ENCODE measurements around the gene PICK1.
"Not testable (repeated sequence)": the region's sequence is repeated elsewhere in the genome, so short reads cannot be mapped to it uniquely, and the experiment has no call there.

PICK1 gene

GRCh38 chr22:38072322-38073149 is 15.3 kb downstream of the PICK1 start:
- no peaks in the 10 kb centered on the region for H3K9me3 Mint-ChIP-seq
- H3K27ac Mint-ChIP-seq: no peak overlapping the region
- H3K36me3 Mint-ChIP-seq (ENCODE audit: low read depth): peaks cover 87% of the 10 kb centered on the region

GRCh38 chr22:38073150-38074130 is 16.2 kb downstream of the PICK1 start:
- H3K27ac Mint-ChIP-seq: no peak overlapping the region
- H3K36me3 Mint-ChIP-seq (ENCODE audit: low read depth): peaks cover 79% of the 10 kb centered on the region
- H3K4me3 Mint-ChIP-seq: no peak overlapping the region
- no peaks in the 10 kb centered on the region for H3K4me1 Mint-ChIP-seq (ENCODE audit: low read depth)
- peaks cover 4% of the 10 kb centered on the region for H3K27me3 Mint-ChIP-seq
- H3K9me3 Mint-ChIP-seq: no peaks in the 10 kb centered on the region
- intact Hi-C loops (cut with micrococcal nuclease): no loop called here

More at GRCh38 chr22:38072322-38073149, 15.3 kb downstream of the PICK1 start:
- Mint-ChIP-seq H3K4me3 (no peak overlapping the region), H3K4me1 (ENCODE audit: low read depth) (no peaks in the 10 kb centered on the region), H3K27me3 (no peaks in the 10 kb centered on the region)
- intact Hi-C loops (cut with micrococcal nuclease): no loop called here

- intact Hi-C loops (cut with micrococcal nuclease): no loop called here
- Mint-ChIP-seq H3K9me3 (no peaks in the 10 kb centered on the region), H3K36me3 (ENCODE audit: low read depth) (peaks cover 69% of the 10 kb centered on the region), H3K4me1 (ENCODE audit: low read depth) (no peaks in the 10 kb centered on the region), H3K27ac (no peak overlapping the region), H3K4me3 (no peak overlapping the region), H3K27me3 (peaks cover 14% of the 10 kb centered on the region)
These were observed 17.2 kb downstream of the PICK1 start for GRCh38 chr22:38074181-38075104.

- H3K36me3 Mint-ChIP-seq (ENCODE audit: low read depth): peaks cover 61% of the 10 kb centered on the region
- no peaks in the 10 kb centered on the region for H3K4me1 Mint-ChIP-seq (ENCODE audit: low read depth)
- peaks cover 22% of the 10 kb centered on the region for H3K27me3 Mint-ChIP-seq
- H3K9me3 Mint-ChIP-seq: no peaks in the 10 kb centered on the region
- H3K27ac Mint-ChIP-seq: no peak overlapping the region
- no peak overlapping the region for H3K4me3 Mint-ChIP-seq
- intact Hi-C loops (cut with micrococcal nuclease): no loop called here
These were observed 18.1 kb downstream of the PICK1 start for GRCh38 chr22:38075105-38075825.

- Mint-ChIP-seq H3K27ac (no peak overlapping the region), H3K4me1 (ENCODE audit: low read depth) (no peaks in the 10 kb centered on the region), H3K9me3 (no peaks in the 10 kb centered on the region), H3K27me3 (peaks cover 29% of the 10 kb centered on the region), H3K4me3 (no peak overlapping the region), H3K36me3 (ENCODE audit: low read depth) (peaks cover 54% of the 10 kb centered on the region)
- intact Hi-C loops (cut with micrococcal nuclease): no loop called here
These were observed 18.8 kb downstream of the PICK1 start for GRCh38 chr22:38075961-38076360.

GRCh38 chr22:38077096-38077495 is 19.9 kb downstream of the PICK1 start:
- H3K4me3 Mint-ChIP-seq: no peak overlapping the region
- H3K4me1 Mint-ChIP-seq (ENCODE audit: low read depth): peaks cover 5% of the 10 kb centered on the region
- peaks cover 38% of the 10 kb centered on the region for H3K27me3 Mint-ChIP-seq
- peaks cover 43% of the 10 kb centered on the region for H3K36me3 Mint-ChIP-seq (ENCODE audit: low read depth)
- H3K27ac Mint-ChIP-seq: no peak overlapping the region
- H3K9me3 Mint-ChIP-seq: no peaks in the 10 kb centered on the region
- intact Hi-C loops (cut with micrococcal nuclease): no loop called here

GRCh38 chr22:38077595-38077994 is 20.4 kb downstream of the PICK1 start:
- intact Hi-C loops (cut with micrococcal nuclease): no loop called here
- no peaks in the 10 kb centered on the region for H3K9me3 Mint-ChIP-seq
- H3K27ac Mint-ChIP-seq: no peak overlapping the region

GRCh38 chr22:38078046-38078840 is 21.0 kb downstream of the PICK1 start:
- Mint-ChIP-seq H3K27me3 (peaks cover 50% of the 10 kb centered on the region), H3K36me3 (ENCODE audit: low read depth) (peaks cover 31% of the 10 kb centered on the region), H3K27ac (no peak overlapping the region), H3K4me3 (no peak overlapping the region), H3K4me1 (ENCODE audit: low read depth) (peaks cover 10% of the 10 kb centered on the region), H3K9me3 (no peaks in the 10 kb centered on the region)
- intact Hi-C loops (cut with micrococcal nuclease): no loop called here

More at GRCh38 chr22:38077595-38077994, 20.4 kb downstream of the PICK1 start:
- Mint-ChIP-seq H3K4me1 (ENCODE audit: low read depth) (peaks cover 10% of the 10 kb centered on the region), H3K36me3 (ENCODE audit: low read depth) (peaks cover 38% of the 10 kb centered on the region), H3K27me3 (peaks cover 43% of the 10 kb centered on the region), H3K4me3 (no peak overlapping the region)

GRCh38 chr22:38079208-38079607 is 22.0 kb downstream of the PICK1 start:
- Mint-ChIP-seq H3K36me3 (ENCODE audit: low read depth) (peaks cover 22% of the 10 kb centered on the region), H3K27me3 (peaks cover 59% of the 10 kb centered on the region), H3K4me1 (ENCODE audit: low read depth) (peaks cover 10% of the 10 kb centered on the region)
- intact Hi-C loops (cut with micrococcal nuclease); H3K27ac Mint-ChIP-seq; H3K9me3 Mint-ChIP-seq; H3K4me3 Mint-ChIP-seq: not testable (repeated sequence)

- intact Hi-C loops (cut with micrococcal nuclease): no loop called here
- no peak overlapping the region for H3K27ac Mint-ChIP-seq
- no peaks in the 10 kb centered on the region for H3K9me3 Mint-ChIP-seq
- H3K36me3 Mint-ChIP-seq (ENCODE audit: low read depth): peaks cover 16% of the 10 kb centered on the region
- peaks cover 10% of the 10 kb centered on the region for H3K4me1 Mint-ChIP-seq (ENCODE audit: low read depth)
- no peak overlapping the region for H3K4me3 Mint-ChIP-seq
- peaks cover 64% of the 10 kb centered on the region for H3K27me3 Mint-ChIP-seq
These were observed 22.6 kb downstream of the PICK1 start for GRCh38 chr22:38079804-38080203.

- Mint-ChIP-seq H3K36me3 (ENCODE audit: low read depth) (peaks cover 9% of the 10 kb centered on the region), H3K4me1 (ENCODE audit: low read depth) (peaks cover 10% of the 10 kb centered on the region), H3K4me3 (no peak overlapping the region), H3K27me3 (peaks cover 68% of the 10 kb centered on the region), H3K9me3 (no peaks in the 10 kb centered on the region), H3K27ac (no peak overlapping the region)
- intact Hi-C loops (cut with micrococcal nuclease): no loop called here
These were observed 23.3 kb downstream of the PICK1 start for GRCh38 chr22:38080474-38080849.

GRCh38 chr22:38080850-38081635 is 23.8 kb downstream of the PICK1 start:
- Mint-ChIP-seq H3K4me3 (peak overlapping the region; percentile 34), H3K9me3 (no peaks in the 10 kb centered on the region)

More at GRCh38 chr22:38080850-38081635, 23.8 kb downstream of the PICK1 start:
- Mint-ChIP-seq H3K36me3 (ENCODE audit: low read depth) (peaks cover 3% of the 10 kb centered on the region), H3K27me3 (peaks cover 72% of the 10 kb centered on the region), H3K4me1 (ENCODE audit: low read depth) (peaks cover 10% of the 10 kb centered on the region), H3K27ac (no peak overlapping the region)
- intact Hi-C loops (cut with micrococcal nuclease): no loop called here

Data from dendritic cell treated with granulocyte-macrophage colony-stimulating factor and Interleukin-4, amounts not matched to agents 40 ng/mL and 50 ng/mL, for 4 days (primary cell).